ENCODE data around the gene SOX6. TPM values are rescaled to one million over a fixed set of nuclear protein-coding genes. Genes with fewer than 3 reads are reported as not detected.

Gene SOX6
- total RNA-seq, 4 donors from 2014 or later = 1.7 to 3.6 (median 3.2) TPM

GRCh38 chr11:16350125-16350524 lies 6.2 kb downstream of the SOX6 start:
- intact Hi-C loops (cut with DNase I) = no loop called here
- no peaks in the 10 kb centered on the region for H3K27me3 ChIP-seq
- H3K9me3 ChIP-seq = no peaks in the 10 kb centered on the region
- no peak overlapping the region for H3K27ac ChIP-seq (replicated peaks in 1 of 4)
- no peak for DNase-seq (ENCODE audit: extremely low spot score)
- no peak overlapping the region for H3K4me3 ChIP-seq
- H3K36me3 ChIP-seq = no peaks in the 10 kb centered on the region
- TF ChIP-seq CTCF (IDR thresholded peaks at IDR 0.05) = no peak
- no peak for TF ChIP-seq POLR2AphosphoS5 (IDR thresholded peaks at IDR 0.05)
- no peak for TF ChIP-seq EP300 (IDR thresholded peaks at IDR 0.05)
- TF ChIP-seq POLR2A (IDR thresholded peaks at IDR 0.05; ENCODE audit: low read depth) = no peak
- H3K4me1 ChIP-seq = no peaks in the 10 kb centered on the region
- 55% methylated on average over 5 of the region's 5 CpGs for WGBS

- Histone ChIP-seq H3K4me3 (no peak overlapping the region), H3K36me3 (no peaks in the 10 kb centered on the region), H3K4me1 (no peaks in the 10 kb centered on the region), H3K9me3 (no peaks in the 10 kb centered on the region), H3K27ac (replicated peaks in 1 of 4) (no peak overlapping the region), H3K27me3 (no peaks in the 10 kb centered on the region)
- intact Hi-C loops (cut with DNase I) = no loop called here
- TF ChIP-seq CTCF (IDR thresholded peaks at IDR 0.05) = no peak
- no peak for TF ChIP-seq POLR2A (IDR thresholded peaks at IDR 0.05; ENCODE audit: low read depth)
- DNase-seq (ENCODE audit: extremely low spot score) = no peak
Observed at GRCh38 chr11:16347928-16348685, 8.2 kb downstream of the SOX6 start.

- intact Hi-C loops (cut with DNase I) = no loop called here
- WGBS = 72% methylated on average over 1 of the region's 1 CpG
- TF ChIP-seq CTCF (IDR thresholded peaks at IDR 0.05) (no peak), POLR2A (IDR thresholded peaks at IDR 0.05; ENCODE audit: low read depth) (no peak), EP300 (IDR thresholded peaks at IDR 0.05) (no peak), POLR2AphosphoS5 (IDR thresholded peaks at IDR 0.05) (no peak)
- Histone ChIP-seq H3K27ac (replicated peaks in 1 of 4) (no peak overlapping the region), H3K36me3 (no peaks in the 10 kb centered on the region), H3K9me3 (no peaks in the 10 kb centered on the region), H3K4me3 (no peak overlapping the region), H3K4me1 (no peaks in the 10 kb centered on the region), H3K27me3 (no peaks in the 10 kb centered on the region)
- DNase-seq (ENCODE audit: extremely low spot score) = no peak
Observed at GRCh38 chr11:16346975-16347374, 9.4 kb downstream of the SOX6 start.

- Histone ChIP-seq H3K27me3 (no peaks in the 10 kb centered on the region), H3K36me3 (no peaks in the 10 kb centered on the region), H3K4me1 (no peaks in the 10 kb centered on the region), H3K4me3 (no peak overlapping the region), H3K9me3 (no peaks in the 10 kb centered on the region), H3K27ac (replicated peaks in 1 of 4) (no peak overlapping the region)
- DNase-seq (ENCODE audit: extremely low spot score) = no peak
- TF ChIP-seq EP300 (IDR thresholded peaks at IDR 0.05) = no peak
- TF ChIP-seq CTCF (IDR thresholded peaks at IDR 0.05) = no peak
- TF ChIP-seq POLR2A (IDR thresholded peaks at IDR 0.05; ENCODE audit: low read depth) = no peak
- no peak for TF ChIP-seq POLR2AphosphoS5 (IDR thresholded peaks at IDR 0.05)
- 86% methylated on average over 3 of the region's 3 CpGs for WGBS
- intact Hi-C loops (cut with DNase I) = no loop called here
Observed at GRCh38 chr11:16341853-16342252, 14.5 kb downstream of the SOX6 start.

- intact Hi-C loops (cut with DNase I) = no loop called here
- whole genome bisulfite sequencing = 65% methylated on average over 1 of the region's 1 CpG
- no peak overlapping the region for H3K4me3 ChIP-seq
- H3K4me1 ChIP-seq = no peaks in the 10 kb centered on the region
- no peaks in the 10 kb centered on the region for H3K27me3 ChIP-seq
- no peaks in the 10 kb centered on the region for H3K9me3 ChIP-seq
- TF ChIP-seq CTCF (IDR thresholded peaks at IDR 0.05) (no peak), POLR2AphosphoS5 (IDR thresholded peaks at IDR 0.05) (no peak), EP300 (IDR thresholded peaks at IDR 0.05) (no peak), POLR2A (IDR thresholded peaks at IDR 0.05; ENCODE audit: low read depth) (no peak)
- no peak overlapping the region for H3K27ac ChIP-seq (replicated peaks in 1 of 4)
- no peaks in the 10 kb centered on the region for H3K36me3 ChIP-seq
- no peak for DNase-seq (ENCODE audit: extremely low spot score)
Observed at GRCh38 chr11:16338393-16338792, 18.0 kb downstream of the SOX6 start.

Measured in esophagus muscularis mucosa (tissue), 4 donors.